Activated CD4-positive, CD25-positive, alpha-beta regulatory T cell treated with anti-CD3 and anti-CD28 coated beads, Interleukin-2, amount 50 U/mL, for 16 hours (primary cell): ENCODE measurements around the gene ANTKMT.

Experiments
- DNase-seq: peaks from one replicate; pipeline ENCODE4 v3.0.0-alpha.2; 2020; ENCODE audit warnings: low read depth, low spot score

The ANTKMT gene

GRCh38 chr16:720990-721764 is at the start of gene ANTKMT:
TSS of gene ANTKMT (plus strand) at chr16:721146. CDS start at chr16:721275, 129 bp downstream.
- DNase-seq: peak; percentile 44

GRCh38 chr16:671353-672131 is 49.4 kb upstream of the ANTKMT start:
- no peak for DNase-seq

GRCh38 chr16:672371-672770 is 48.6 kb upstream of the ANTKMT start:
- no peak for DNase-seq

- no peak for DNase-seq
Measured at GRCh38 chr16:672851-673250, 48.1 kb upstream of the ANTKMT start.

- no peak for DNase-seq
Measured at GRCh38 chr16:673399-673991, 47.5 kb upstream of the ANTKMT start.

GRCh38 chr16:674214-674881 is 46.6 kb upstream of the ANTKMT start:
- no peak for DNase-seq

- no peak for DNase-seq
Measured at GRCh38 chr16:674968-675883, 45.7 kb upstream of the ANTKMT start, which contains the start of gene RHBDL1. TSS of gene RHBDL1 (plus strand) at chr16:675671. CDS start at chr16:675791, 120 bp downstream.

GRCh38 chr16:675884-676564 is 44.9 kb upstream of the ANTKMT start:
- no peak for DNase-seq

GRCh38 chr16:676565-676902 is 44.4 kb upstream of the ANTKMT start:
- DNase-seq: no peak

- DNase-seq: no peak
Measured at GRCh38 chr16:676913-677312, 44.0 kb upstream of the ANTKMT start.

GRCh38 chr16:677316-678190 is 43.4 kb upstream of the ANTKMT start:
- DNase-seq: no peak

- no peak for DNase-seq
Measured at GRCh38 chr16:678209-678857, 42.6 kb upstream of the ANTKMT start.

- DNase-seq: no peak
Measured at GRCh38 chr16:678858-679813, 41.8 kb upstream of the ANTKMT start.

GRCh38 chr16:679814-680624 is 40.9 kb upstream of the ANTKMT start, which contains the start of gene STUB1:
TSS of gene STUB1 (plus strand) at chr16:680410. CDS start at chr16:680526, 116 bp downstream.
- peak; percentile 71 for DNase-seq

- DNase-seq: no peak
Measured at GRCh38 chr16:680625-680945, 40.4 kb upstream of the ANTKMT start.

- DNase-seq: no peak
Measured at GRCh38 chr16:680967-681745, 39.8 kb upstream of the ANTKMT start.
